Nephron progenitor cell (in vitro differentiated cells): ENCODE data around the gene ARFGEF3.
"Not testable (repeated sequence)": the region's sequence is repeated elsewhere in the genome, so short reads cannot be mapped to it uniquely, and the experiment has no call there.

Source experiments
- DNase-seq: peaks from one replicate; pipeline ENCODE4 v3.0.0; 2021
- H3K27ac Mint-ChIP-seq: 2 replicates; pipeline ENCODE4 v1.8.0; 2021; ENCODE audit warnings: mild to moderate bottlenecking, moderate library complexity, mixed read lengths
- H3K27me3 Mint-ChIP-seq: 2 replicates; pipeline ENCODE4 v1.8.0; 2021; ENCODE audit warnings: mild to moderate bottlenecking, low read depth, mixed read lengths; ENCODE audit not compliant: poor library complexity
- H3K36me3 Mint-ChIP-seq: 2 replicates; pipeline ENCODE4 v1.8.0; 2021; ENCODE audit warnings: low read depth, mixed read lengths
- H3K4me1 Mint-ChIP-seq: 2 replicates; pipeline ENCODE4 v1.8.0; 2021; ENCODE audit warnings: mixed read lengths
- H3K4me3 Mint-ChIP-seq: 2 replicates; pipeline ENCODE4 v1.8.0; 2021; ENCODE audit warnings: mild to moderate bottlenecking, moderate library complexity, mixed read lengths
- H3K9me3 Mint-ChIP-seq: 2 replicates; pipeline ENCODE4 v1.8.0; 2021; ENCODE audit warnings: mild to moderate bottlenecking, moderate library complexity, mixed read lengths
- CTCF ChIP-seq: fragments of 200-600 bp; sonication (generic); IDR thresholded peaks from 2 replicates; pipeline ENCODE4 v1.5.0; 2021; ENCODE audit warnings: antibody characterized with exemption

ARFGEF3 gene

GRCh38 chr6:138346302-138347195, 184.8 kb downstream of the ARFGEF3 start:
- DNase-seq: no peak
- H3K4me1 Mint-ChIP-seq: peaks cover 4% of the 10 kb centered on the region
- H3K9me3 Mint-ChIP-seq: no peaks in the 10 kb centered on the region
- H3K27ac Mint-ChIP-seq: no peak overlapping the region
- TF ChIP-seq CTCF: no peak
- H3K4me3 Mint-ChIP-seq: no peak overlapping the region
- no peaks in the 10 kb centered on the region for H3K36me3 Mint-ChIP-seq
- peaks cover 2% of the 10 kb centered on the region for H3K27me3 Mint-ChIP-seq

- Mint-ChIP-seq H3K4me3 (no peak overlapping the region), H3K4me1 (peaks cover 4% of the 10 kb centered on the region), H3K9me3 (no peaks in the 10 kb centered on the region), H3K27ac (no peak overlapping the region), H3K27me3 (peaks cover 4% of the 10 kb centered on the region), H3K36me3 (no peaks in the 10 kb centered on the region)
- DNase-seq: no peak
- TF ChIP-seq CTCF: no peak
Measured at GRCh38 chr6:138347864-138348263, 186.1 kb downstream of the ARFGEF3 start.

DNA sequence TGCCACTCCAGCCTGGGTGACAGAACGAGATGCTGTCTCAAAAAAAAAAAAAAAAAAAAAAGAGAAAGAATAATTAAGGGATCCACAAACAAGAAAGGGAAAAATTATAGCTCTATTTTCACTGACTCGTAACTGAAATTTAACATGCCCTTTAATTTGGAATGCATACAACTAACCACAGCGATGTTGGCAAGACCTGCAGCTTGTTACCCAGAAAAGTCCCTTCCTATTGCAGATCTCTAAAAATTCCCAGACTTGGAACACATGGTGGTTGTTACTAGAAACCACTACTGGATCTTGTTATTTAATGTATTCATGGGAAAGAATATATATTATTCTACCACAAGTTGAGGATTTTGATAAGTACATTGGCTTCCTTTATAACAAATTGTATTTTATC, 188.2 kb downstream of the ARFGEF3 start:
- no peak for DNase-seq
- Mint-ChIP-seq H3K27me3 (peaks cover 13% of the 10 kb centered on the region), H3K27ac (no peak overlapping the region), H3K36me3 (no peaks in the 10 kb centered on the region), H3K9me3 (no peaks in the 10 kb centered on the region), H3K4me3 (no peak overlapping the region), H3K4me1 (peaks cover 4% of the 10 kb centered on the region)
- TF ChIP-seq CTCF: no peak

DNA sequence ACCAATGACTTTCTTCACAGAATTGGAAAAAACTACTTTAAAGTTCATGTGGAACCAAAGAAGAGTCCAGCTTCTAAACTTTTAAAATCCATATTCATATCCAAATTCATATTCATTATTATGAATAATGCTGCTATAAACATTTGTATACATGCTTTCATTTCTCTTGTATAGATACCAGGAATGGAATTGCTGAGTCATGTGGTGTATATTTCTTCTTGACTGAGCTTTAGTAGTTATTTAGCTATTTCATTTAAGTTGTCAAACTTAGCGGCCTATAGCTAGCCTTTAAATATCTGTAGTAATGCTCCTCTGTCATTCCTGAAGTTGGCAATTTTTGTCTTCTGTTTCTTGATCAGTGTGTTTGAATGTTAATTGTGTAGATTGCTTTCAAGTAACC, 196.2 kb downstream of the ARFGEF3 start:
- Mint-ChIP-seq H3K27me3 (peaks cover 11% of the 10 kb centered on the region), H3K36me3 (no peaks in the 10 kb centered on the region), H3K4me3 (no peak overlapping the region), H3K9me3 (peaks cover 4% of the 10 kb centered on the region), H3K27ac (no peak overlapping the region), H3K4me1 (no peaks in the 10 kb centered on the region)
- TF ChIP-seq CTCF: no peak
- no peak for DNase-seq

- not testable (repeated sequence) for DNase-seq, H3K27ac Mint-ChIP-seq, H3K4me3 Mint-ChIP-seq, H3K27me3 Mint-ChIP-seq, H3K36me3 Mint-ChIP-seq
- H3K9me3 Mint-ChIP-seq: peaks cover 21% of the 10 kb centered on the region
- H3K4me1 Mint-ChIP-seq: peaks cover 38% of the 10 kb centered on the region
Measured at GRCh38 chr6:138368684-138369083, 206.9 kb downstream of the ARFGEF3 start.

DNA sequence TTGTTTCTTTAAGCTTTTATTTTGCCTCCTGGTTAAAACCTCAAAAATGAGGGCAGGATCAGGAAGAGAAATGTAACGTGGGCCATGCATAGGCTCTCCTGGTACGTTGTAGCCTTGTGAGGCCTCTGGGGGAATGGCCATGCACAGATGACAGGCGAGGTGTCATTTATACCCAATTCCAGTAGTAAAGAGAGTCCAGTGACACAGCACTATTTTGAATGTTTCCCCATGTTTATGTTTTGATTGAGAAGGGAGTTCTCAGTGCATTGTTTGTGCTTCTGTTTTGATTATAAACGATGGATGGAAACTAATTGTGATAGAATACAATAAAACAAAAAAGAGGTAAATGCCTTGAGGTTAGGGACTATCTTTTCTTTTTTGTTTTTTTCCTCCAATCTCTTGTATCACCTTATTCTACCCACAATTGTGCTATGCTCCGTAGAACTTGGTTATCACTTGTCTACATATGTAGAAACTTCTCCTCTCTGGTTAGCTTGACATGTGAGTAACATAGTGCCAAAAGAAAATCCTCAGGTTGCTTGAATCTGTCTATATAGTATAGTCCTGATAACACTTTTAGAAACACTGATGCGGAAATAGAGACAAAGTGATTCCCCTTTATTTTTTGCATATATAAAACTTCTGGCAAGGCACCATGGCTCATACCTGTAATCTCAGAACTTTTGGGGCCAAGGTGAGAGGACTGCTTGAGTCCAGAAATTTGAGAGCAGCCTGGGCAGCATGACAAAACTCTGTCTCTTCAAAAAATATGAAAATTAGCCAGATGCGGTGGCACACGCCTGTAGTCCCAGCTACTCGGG, 209.1 kb downstream of the ARFGEF3 start:
- Mint-ChIP-seq H3K4me3 (no peak overlapping the region), H3K27ac (peak overlapping the region; percentile 78), H3K4me1 (peaks cover 33% of the 10 kb centered on the region), H3K27me3 (peaks cover 3% of the 10 kb centered on the region), H3K9me3 (peaks cover 17% of the 10 kb centered on the region), H3K36me3 (peaks cover 5% of the 10 kb centered on the region)
- DNase-seq: no peak
- no peak for TF ChIP-seq CTCF
